Stromal cell of bone marrow (primary cell): ENCODE data around the gene FAM120A.

Source experiments
- DNase-seq: peaks from one replicate; pipeline ENCODE4 v3.0.0-alpha.2; 2012; ENCODE audit warnings: low read depth

Gene FAM120A

GRCh38 chr9:93579711-93580516 lies 128.4 kb downstream of the FAM120A start:
- DNase-seq, result no peak

- no peak for DNase-seq
Measured at GRCh38 chr9:93580654-93581380, 129.3 kb downstream of the FAM120A start.

- no peak for DNase-seq
Measured at GRCh38 chr9:93582115-93582514, 130.6 kb downstream of the FAM120A start.

GRCh38 chr9:93582550-93582949 lies 131.1 kb downstream of the FAM120A start:
- no peak for DNase-seq

GRCh38 chr9:93585259-93585658 lies 133.8 kb downstream of the FAM120A start:
- no peak for DNase-seq

- no peak for DNase-seq
Measured at GRCh38 chr9:93585695-93586094, 134.2 kb downstream of the FAM120A start.

GRCh38 chr9:93586290-93587057 lies 135.0 kb downstream of the FAM120A start:
- DNase-seq, result no peak

- no peak for DNase-seq
Measured at GRCh38 chr9:93587284-93587650, 135.8 kb downstream of the FAM120A start.

GRCh38 chr9:93587651-93588347 lies 136.3 kb downstream of the FAM120A start:
- DNase-seq, result no peak

GRCh38 chr9:93588641-93589609 lies 137.4 kb downstream of the FAM120A start:
- DNase-seq, result no peak

- DNase-seq, result no peak
Measured at GRCh38 chr9:93589688-93590087, 138.2 kb downstream of the FAM120A start.

GRCh38 chr9:93590609-93591234 lies 139.2 kb downstream of the FAM120A start:
- DNase-seq, result no peak

- DNase-seq, result no peak
Measured at GRCh38 chr9:93591301-93592007, 140.0 kb downstream of the FAM120A start.

GRCh38 chr9:93592008-93592642 lies 140.6 kb downstream of the FAM120A start:
- DNase-seq, result no peak

GRCh38 chr9:93592643-93593021 lies 141.1 kb downstream of the FAM120A start:
- no peak for DNase-seq

- DNase-seq, result no peak
Measured at GRCh38 chr9:93593144-93593658, 141.7 kb downstream of the FAM120A start.

GRCh38 chr9:93594041-93594756 lies 142.7 kb downstream of the FAM120A start:
- no peak for DNase-seq

GRCh38 chr9:93595461-93595860 lies 144.0 kb downstream of the FAM120A start:
- no peak for DNase-seq
